Thyroid gland (tissue), 4 donors: ENCODE results near the gene FXR2.

Source experiments
- POLR2A ChIP-seq, 2 donors: fragments of 450-650 bp; IDR thresholded peaks; one replicate each; pipeline ENCODE4 v1.6.1; 2017; ENCODE audit warnings: antibody characterized with exemption in 2 of 2, mild to moderate bottlenecking in 2 of 2, moderate library complexity in 1 of 2
- TF ChIP-seq, protein P1 (sequence below), 6 experiments: fragments of 200-600 bp in 3 of 6; fragments of 450-650 bp in 3 of 6; sonication (generic) in 3 of 6; IDR thresholded peaks; one replicate each; pipeline ENCODE4 v1.5.1; 2016 to 2019; ENCODE audit warnings: antibody characterized with exemption in 6 of 6, mild to moderate bottlenecking in 2 of 6, inconsistent platforms in 1 of 6, moderate library complexity in 1 of 6

GRCh38 chr17:7555320-7555948 lies 59.3 kb downstream of the FXR2 start:
- TF ChIP-seq, protein P1, sequence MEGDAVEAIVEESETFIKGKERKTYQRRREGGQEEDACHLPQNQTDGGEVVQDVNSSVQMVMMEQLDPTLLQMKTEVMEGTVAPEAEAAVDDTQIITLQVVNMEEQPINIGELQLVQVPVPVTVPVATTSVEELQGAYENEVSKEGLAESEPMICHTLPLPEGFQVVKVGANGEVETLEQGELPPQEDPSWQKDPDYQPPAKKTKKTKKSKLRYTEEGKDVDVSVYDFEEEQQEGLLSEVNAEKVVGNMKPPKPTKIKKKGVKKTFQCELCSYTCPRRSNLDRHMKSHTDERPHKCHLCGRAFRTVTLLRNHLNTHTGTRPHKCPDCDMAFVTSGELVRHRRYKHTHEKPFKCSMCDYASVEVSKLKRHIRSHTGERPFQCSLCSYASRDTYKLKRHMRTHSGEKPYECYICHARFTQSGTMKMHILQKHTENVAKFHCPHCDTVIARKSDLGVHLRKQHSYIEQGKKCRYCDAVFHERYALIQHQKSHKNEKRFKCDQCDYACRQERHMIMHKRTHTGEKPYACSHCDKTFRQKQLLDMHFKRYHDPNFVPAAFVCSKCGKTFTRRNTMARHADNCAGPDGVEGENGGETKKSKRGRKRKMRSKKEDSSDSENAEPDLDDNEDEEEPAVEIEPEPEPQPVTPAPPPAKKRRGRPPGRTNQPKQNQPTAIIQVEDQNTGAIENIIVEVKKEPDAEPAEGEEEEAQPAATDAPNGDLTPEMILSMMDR (IDR thresholded peaks at IDR 0.05): no peak
- TF ChIP-seq POLR2A (IDR thresholded peaks at IDR 0.05): no peak
